Epithelial cell of esophagus (primary cell): Measurements from ENCODE around the gene RNF34.

Experiments used
- DNase-seq: peaks from one replicate; pipeline ENCODE4 v3.0.0; 2010; ENCODE audit warnings: low read depth
- H3K4me3 ChIP-seq: 2 replicates; pipeline ENCODE4 v1.5.1; 2011; ENCODE audit warnings: mild to moderate bottlenecking, low read length, control low read depth
- CTCF ChIP-seq: IDR thresholded peaks from 2 replicates; pipeline ENCODE4 v1.5.1; 2011; ENCODE audit warnings: low read depth, mild to moderate bottlenecking, low read length, control low read depth, inconsistent platforms; ENCODE audit not compliant: insufficient read depth; ENCODE audit errors: missing control alignments

The RNF34 gene

GRCh38 chr12:121464331-121464730 is 64.4 kb downstream of the RNF34 start:
- no peak for TF ChIP-seq CTCF
- no peak overlapping the region for H3K4me3 ChIP-seq
- no peak for DNase-seq

- TF ChIP-seq CTCF = no peak
- H3K4me3 ChIP-seq = peak overlapping the region; percentile 76
- peak; percentile 22 for DNase-seq
Observed at GRCh38 chr12:121465921-121466793, 66.2 kb downstream of the RNF34 start.

- H3K4me3 ChIP-seq = peak overlapping the region; percentile 76
- DNase-seq = peak; percentile 92
- no peak for TF ChIP-seq CTCF
Observed at GRCh38 chr12:121466794-121467637, 67.1 kb downstream of the RNF34 start.

- DNase-seq = no peak
- peak overlapping the region; percentile 34 for H3K4me3 ChIP-seq
- TF ChIP-seq CTCF = no peak
Observed at GRCh38 chr12:121467638-121468498, 68.0 kb downstream of the RNF34 start.

- no peak for DNase-seq
- no peak overlapping the region for H3K4me3 ChIP-seq
- no peak for TF ChIP-seq CTCF
Observed at GRCh38 chr12:121468499-121468801, 68.5 kb downstream of the RNF34 start.

GRCh38 chr12:121470751-121471150 is 70.8 kb downstream of the RNF34 start:
- TF ChIP-seq CTCF = no peak
- no peak for DNase-seq
- no peak overlapping the region for H3K4me3 ChIP-seq
